ENCODE measurements around the gene OR2D3.
"Not testable (repeated sequence)": the region's sequence is repeated elsewhere in the genome, so short reads cannot be mapped to it uniquely, and the experiment has no call there.

The OR2D3 gene

DNA sequence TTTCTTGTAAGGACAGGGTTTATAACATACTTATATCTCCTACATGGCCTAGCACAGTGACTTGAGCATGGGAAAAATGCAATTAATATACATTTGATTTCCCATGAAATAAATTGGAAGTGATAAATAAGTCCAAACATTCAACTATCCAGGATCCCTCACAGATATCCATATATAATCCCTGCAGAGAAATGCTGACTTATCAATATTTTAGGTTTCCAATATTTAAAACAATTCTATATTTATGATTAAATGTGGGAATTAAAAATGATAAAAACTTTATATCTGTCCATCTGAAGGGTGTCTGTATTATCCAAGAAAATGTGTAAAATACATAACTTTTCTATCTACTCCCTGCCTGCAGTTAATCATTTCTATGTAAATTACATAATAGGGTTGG lies 38.1 kb upstream of the OR2D3 start:
- TF ChIP-seq, protein P1, sequence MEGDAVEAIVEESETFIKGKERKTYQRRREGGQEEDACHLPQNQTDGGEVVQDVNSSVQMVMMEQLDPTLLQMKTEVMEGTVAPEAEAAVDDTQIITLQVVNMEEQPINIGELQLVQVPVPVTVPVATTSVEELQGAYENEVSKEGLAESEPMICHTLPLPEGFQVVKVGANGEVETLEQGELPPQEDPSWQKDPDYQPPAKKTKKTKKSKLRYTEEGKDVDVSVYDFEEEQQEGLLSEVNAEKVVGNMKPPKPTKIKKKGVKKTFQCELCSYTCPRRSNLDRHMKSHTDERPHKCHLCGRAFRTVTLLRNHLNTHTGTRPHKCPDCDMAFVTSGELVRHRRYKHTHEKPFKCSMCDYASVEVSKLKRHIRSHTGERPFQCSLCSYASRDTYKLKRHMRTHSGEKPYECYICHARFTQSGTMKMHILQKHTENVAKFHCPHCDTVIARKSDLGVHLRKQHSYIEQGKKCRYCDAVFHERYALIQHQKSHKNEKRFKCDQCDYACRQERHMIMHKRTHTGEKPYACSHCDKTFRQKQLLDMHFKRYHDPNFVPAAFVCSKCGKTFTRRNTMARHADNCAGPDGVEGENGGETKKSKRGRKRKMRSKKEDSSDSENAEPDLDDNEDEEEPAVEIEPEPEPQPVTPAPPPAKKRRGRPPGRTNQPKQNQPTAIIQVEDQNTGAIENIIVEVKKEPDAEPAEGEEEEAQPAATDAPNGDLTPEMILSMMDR (IDR thresholded peaks at IDR 0.05) = no peak
- no peak overlapping the region for H3K4me3 ChIP-seq (ENCODE audit: low read depth in 1 of 2, low read length in 1 of 2)
- H3K4me1 ChIP-seq (ENCODE audit: control insufficient read depth in 1 of 2, insufficient read depth in 1 of 2, low read depth in 1 of 2, low read length in 1 of 2) = no peaks in the 10 kb centered on the region
- H3K36me3 ChIP-seq = no peaks in the 10 kb centered on the region
- H3K27me3 ChIP-seq = peaks cover 5% of the 10 kb centered on the region
- H3K27ac ChIP-seq = no peak overlapping the region
- H3K9me3 ChIP-seq = no peaks in the 10 kb centered on the region

DNA sequence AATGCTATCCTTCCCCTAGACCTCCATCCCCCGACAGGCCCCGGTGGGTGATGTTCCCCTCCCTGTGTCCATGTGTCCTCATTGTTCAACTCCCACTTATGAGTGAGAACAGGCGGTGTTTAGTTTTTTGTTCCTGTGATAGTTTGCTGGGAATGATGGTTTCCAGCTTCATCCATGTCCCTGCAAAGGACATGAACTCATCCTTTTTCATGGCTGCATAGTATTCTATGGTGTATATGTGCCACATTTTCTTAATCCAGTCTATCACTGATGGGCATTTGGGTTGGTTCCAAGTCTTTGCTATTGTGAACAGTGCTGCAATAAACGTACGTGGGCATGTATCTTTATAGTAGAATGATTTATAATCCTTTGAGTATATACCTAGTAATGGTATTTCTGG lies 33.1 kb upstream of the OR2D3 start:
- H3K9me3 ChIP-seq; H3K4me1 ChIP-seq (ENCODE audit: control insufficient read depth in 1 of 2, insufficient read depth in 1 of 2, low read depth in 1 of 2, low read length in 1 of 2); H3K27me3 ChIP-seq; H3K4me3 ChIP-seq (ENCODE audit: low read depth in 1 of 2, low read length in 1 of 2); H3K27ac ChIP-seq; H3K36me3 ChIP-seq: not testable (repeated sequence)

DNA sequence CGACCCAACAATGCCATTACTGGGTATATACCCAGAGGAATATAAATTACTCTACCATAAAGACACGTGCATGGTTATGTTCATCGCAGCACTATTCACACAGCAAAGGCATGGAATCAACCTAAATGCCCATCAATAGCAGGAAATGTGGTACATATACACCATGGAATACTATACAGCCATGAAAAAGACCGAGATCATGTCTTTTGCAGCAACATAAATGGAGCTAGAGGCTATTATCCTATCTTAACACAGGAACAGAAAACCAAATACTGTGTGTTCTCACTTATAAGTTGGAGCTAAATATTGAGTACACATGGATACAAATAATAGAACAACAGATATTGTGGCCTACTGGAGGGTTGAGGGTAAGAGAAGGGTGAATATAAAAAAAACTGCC lies 32.0 kb upstream of the OR2D3 start:
- no peak overlapping the region for H3K27ac ChIP-seq
- H3K27me3 ChIP-seq = peaks cover 3% of the 10 kb centered on the region
- TF ChIP-seq, protein P1 (IDR thresholded peaks at IDR 0.05) = no peak
- no peaks in the 10 kb centered on the region for H3K36me3 ChIP-seq
- H3K4me1 ChIP-seq (ENCODE audit: control insufficient read depth in 1 of 2, insufficient read depth in 1 of 2, low read depth in 1 of 2, low read length in 1 of 2) = no peaks in the 10 kb centered on the region
- no peak overlapping the region for H3K4me3 ChIP-seq (ENCODE audit: low read depth in 1 of 2, low read length in 1 of 2)
- H3K9me3 ChIP-seq = no peaks in the 10 kb centered on the region

DNA sequence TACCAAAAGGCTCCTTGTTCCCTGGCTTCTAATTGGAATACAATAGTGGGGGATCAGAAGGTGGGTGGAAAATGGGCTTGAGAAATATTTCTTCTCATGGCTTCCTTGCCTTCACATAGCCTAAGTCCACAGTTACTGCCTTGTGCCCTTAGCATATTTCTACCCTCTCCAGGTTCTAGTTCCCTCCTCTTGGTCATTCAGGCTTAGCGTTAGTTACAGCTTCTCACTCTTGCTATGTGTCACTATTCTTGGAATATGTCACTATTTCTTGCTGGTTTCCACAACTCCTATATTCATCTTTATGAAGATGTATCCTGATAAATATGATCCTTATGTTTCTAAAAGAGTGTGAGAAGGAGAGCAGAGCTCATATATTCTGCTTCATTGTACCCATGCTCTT lies 31.0 kb upstream of the OR2D3 start:
- Histone ChIP-seq H3K4me3 (ENCODE audit: low read depth in 1 of 2, low read length in 1 of 2) (no peak overlapping the region), H3K27me3 (no peaks in the 10 kb centered on the region), H3K4me1 (ENCODE audit: control insufficient read depth in 1 of 2, insufficient read depth in 1 of 2, low read depth in 1 of 2, low read length in 1 of 2) (no peaks in the 10 kb centered on the region), H3K27ac (no peak overlapping the region), H3K36me3 (no peaks in the 10 kb centered on the region), H3K9me3 (no peaks in the 10 kb centered on the region)
- TF ChIP-seq, protein P1 (IDR thresholded peaks at IDR 0.05) = no peak

DNA sequence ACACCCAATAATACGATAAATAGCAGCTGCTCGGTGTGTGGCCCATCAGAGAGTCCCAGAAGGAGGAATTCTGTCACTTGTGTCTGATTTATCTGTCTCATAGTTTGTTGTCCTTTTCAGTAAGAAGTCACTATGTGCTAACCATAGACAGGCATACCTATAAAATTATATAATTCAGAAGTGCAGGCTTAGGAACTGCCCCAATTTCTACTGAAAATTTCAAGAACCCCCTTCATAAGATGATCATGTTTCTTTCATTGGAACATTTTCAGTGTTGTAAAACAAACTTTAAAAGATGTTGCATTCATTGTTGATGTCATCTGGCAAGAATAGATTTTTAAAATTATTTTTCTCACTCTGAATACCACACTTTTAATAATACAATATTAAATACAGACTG lies 28.4 kb upstream of the OR2D3 start, which contains the start of gene OR2D2:
Gene OR2D2, minus strand, starts transcription at position 101 of the 400 bp plus-strand sequence. Its CDS starts 0 bp downstream, at position 101.
- Histone ChIP-seq H3K4me1 (ENCODE audit: control insufficient read depth in 1 of 2, insufficient read depth in 1 of 2, low read depth in 1 of 2, low read length in 1 of 2) (no peaks in the 10 kb centered on the region), H3K27ac (no peak within 1 kb of the TSS), H3K4me3 (ENCODE audit: low read depth in 1 of 2, low read length in 1 of 2) (no peak within 1 kb of the TSS), H3K27me3 (no peaks in the 10 kb centered on the region), H3K36me3 (no peaks in the 10 kb centered on the region), H3K9me3 (no peaks in the 10 kb centered on the region)
- TF ChIP-seq, protein P1 (IDR thresholded peaks at IDR 0.05) = no peak

DNA sequence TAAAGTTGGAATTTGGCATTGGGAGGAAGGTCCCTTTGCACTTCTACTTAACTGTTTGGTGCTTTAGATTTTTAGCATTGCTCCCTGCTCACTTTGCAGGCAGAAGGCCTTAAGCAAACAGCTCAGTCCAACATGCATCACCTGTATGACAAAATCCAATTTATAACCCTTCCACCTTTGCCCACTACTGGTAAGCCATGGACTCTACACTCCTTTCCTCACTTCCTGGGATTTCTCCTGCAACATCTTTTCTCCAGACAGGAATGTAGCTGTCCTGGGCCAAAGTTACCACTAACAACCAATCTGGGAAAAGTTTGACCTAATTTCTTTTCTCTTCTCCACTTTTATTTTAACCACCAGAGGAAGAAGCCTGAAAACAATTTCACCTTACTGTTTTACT lies 26.7 kb upstream of the OR2D3 start:
- TF ChIP-seq, protein P1 (IDR thresholded peaks at IDR 0.05) = no peak

More for the DNA sequence above, 26.7 kb upstream of the OR2D3 start:
- Histone ChIP-seq H3K9me3 (no peaks in the 10 kb centered on the region), H3K36me3 (no peaks in the 10 kb centered on the region), H3K4me3 (ENCODE audit: low read depth in 1 of 2, low read length in 1 of 2) (no peak overlapping the region), H3K27ac (no peak overlapping the region), H3K27me3 (no peaks in the 10 kb centered on the region), H3K4me1 (ENCODE audit: control insufficient read depth in 1 of 2, insufficient read depth in 1 of 2, low read depth in 1 of 2, low read length in 1 of 2) (no peaks in the 10 kb centered on the region)
